Liver (tissue), 3 donors: Measurements from ENCODE around the gene SIK3.

Experiments used
- GABPA ChIP-seq, 2 donors: IDR thresholded peaks in 1 of 2; conservative IDR thresholded peaks in 1 of 2; 2 replicates each; pipeline ENCODE4 v1.6.1; 2016; ENCODE audit warnings: antibody characterized with exemption in 2 of 2, mild to moderate bottlenecking in 1 of 2, moderate library complexity in 1 of 2
- HNF4A ChIP-seq, 2 donors: conservative IDR thresholded peaks; 2 replicates each; pipeline ENCODE4 v1.6.1; 2016; ENCODE audit warnings: antibody characterized with exemption in 2 of 2, mild to moderate bottlenecking in 2 of 2
- JUND ChIP-seq, 2 donors: IDR thresholded peaks; 2 replicates each; pipeline ENCODE4 v1.6.1; 2016; ENCODE audit warnings: antibody characterized with exemption in 2 of 2
- TAF1 ChIP-seq: conservative IDR thresholded peaks from 2 replicates; pipeline ENCODE4 v1.6.1; 2016; ENCODE audit warnings: antibody characterized with exemption, mild to moderate bottlenecking
- TF ChIP-seq, protein P1 (sequence below): fragments of 150-350 bp; IDR thresholded peaks from 2 replicates; pipeline ENCODE4 v1.5.1; 2017; ENCODE audit warnings: improper control_type of control experiment, low read depth, low read length; ENCODE audit not compliant: missing input control
- TF ChIP-seq, protein P2 (sequence below): IDR thresholded peaks from 2 replicates; pipeline ENCODE4 v1.6.1; 2016; ENCODE audit warnings: antibody characterized with exemption
- TF ChIP-seq, protein P3 (sequence below): IDR thresholded peaks from 2 replicates; pipeline ENCODE4 v1.6.1; 2016; ENCODE audit warnings: antibody characterized with exemption
- TF ChIP-seq, protein P4 (sequence below): IDR thresholded peaks from 2 replicates; pipeline ENCODE4 v1.6.1; 2016; ENCODE audit warnings: antibody characterized with exemption, mild to moderate bottlenecking
- donor health status: healthy.
- donor health status: healthy.

DNA sequence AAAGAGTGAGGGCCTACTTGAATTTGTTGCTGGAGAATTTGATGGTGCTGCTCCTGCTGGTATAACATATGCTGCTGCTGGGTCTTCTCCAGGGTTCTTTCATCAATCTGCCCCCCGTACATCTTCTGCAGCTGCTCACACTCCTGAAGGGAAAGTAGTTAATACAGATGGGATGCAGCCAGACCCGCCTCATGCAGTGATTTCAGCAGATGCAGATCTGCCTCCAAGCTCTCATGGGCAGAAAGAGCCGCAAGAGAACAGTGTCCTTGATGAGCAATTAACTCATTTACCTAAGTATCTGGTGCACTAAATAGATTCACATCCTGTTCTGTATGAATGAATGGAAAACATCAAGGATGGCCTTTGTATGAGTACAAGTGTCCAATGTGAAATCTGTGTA is 236.0 kb downstream of the SIK3 start:
- TF ChIP-seq, protein P1, sequence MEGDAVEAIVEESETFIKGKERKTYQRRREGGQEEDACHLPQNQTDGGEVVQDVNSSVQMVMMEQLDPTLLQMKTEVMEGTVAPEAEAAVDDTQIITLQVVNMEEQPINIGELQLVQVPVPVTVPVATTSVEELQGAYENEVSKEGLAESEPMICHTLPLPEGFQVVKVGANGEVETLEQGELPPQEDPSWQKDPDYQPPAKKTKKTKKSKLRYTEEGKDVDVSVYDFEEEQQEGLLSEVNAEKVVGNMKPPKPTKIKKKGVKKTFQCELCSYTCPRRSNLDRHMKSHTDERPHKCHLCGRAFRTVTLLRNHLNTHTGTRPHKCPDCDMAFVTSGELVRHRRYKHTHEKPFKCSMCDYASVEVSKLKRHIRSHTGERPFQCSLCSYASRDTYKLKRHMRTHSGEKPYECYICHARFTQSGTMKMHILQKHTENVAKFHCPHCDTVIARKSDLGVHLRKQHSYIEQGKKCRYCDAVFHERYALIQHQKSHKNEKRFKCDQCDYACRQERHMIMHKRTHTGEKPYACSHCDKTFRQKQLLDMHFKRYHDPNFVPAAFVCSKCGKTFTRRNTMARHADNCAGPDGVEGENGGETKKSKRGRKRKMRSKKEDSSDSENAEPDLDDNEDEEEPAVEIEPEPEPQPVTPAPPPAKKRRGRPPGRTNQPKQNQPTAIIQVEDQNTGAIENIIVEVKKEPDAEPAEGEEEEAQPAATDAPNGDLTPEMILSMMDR = no peak
- TF ChIP-seq, protein P2, sequence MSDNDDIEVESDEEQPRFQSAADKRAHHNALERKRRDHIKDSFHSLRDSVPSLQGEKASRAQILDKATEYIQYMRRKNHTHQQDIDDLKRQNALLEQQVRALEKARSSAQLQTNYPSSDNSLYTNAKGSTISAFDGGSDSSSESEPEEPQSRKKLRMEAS = no peak
- TF ChIP-seq, protein P3, sequence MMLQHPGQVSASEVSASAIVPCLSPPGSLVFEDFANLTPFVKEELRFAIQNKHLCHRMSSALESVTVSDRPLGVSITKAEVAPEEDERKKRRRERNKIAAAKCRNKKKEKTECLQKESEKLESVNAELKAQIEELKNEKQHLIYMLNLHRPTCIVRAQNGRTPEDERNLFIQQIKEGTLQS = no peak
- TF ChIP-seq, protein P4, sequence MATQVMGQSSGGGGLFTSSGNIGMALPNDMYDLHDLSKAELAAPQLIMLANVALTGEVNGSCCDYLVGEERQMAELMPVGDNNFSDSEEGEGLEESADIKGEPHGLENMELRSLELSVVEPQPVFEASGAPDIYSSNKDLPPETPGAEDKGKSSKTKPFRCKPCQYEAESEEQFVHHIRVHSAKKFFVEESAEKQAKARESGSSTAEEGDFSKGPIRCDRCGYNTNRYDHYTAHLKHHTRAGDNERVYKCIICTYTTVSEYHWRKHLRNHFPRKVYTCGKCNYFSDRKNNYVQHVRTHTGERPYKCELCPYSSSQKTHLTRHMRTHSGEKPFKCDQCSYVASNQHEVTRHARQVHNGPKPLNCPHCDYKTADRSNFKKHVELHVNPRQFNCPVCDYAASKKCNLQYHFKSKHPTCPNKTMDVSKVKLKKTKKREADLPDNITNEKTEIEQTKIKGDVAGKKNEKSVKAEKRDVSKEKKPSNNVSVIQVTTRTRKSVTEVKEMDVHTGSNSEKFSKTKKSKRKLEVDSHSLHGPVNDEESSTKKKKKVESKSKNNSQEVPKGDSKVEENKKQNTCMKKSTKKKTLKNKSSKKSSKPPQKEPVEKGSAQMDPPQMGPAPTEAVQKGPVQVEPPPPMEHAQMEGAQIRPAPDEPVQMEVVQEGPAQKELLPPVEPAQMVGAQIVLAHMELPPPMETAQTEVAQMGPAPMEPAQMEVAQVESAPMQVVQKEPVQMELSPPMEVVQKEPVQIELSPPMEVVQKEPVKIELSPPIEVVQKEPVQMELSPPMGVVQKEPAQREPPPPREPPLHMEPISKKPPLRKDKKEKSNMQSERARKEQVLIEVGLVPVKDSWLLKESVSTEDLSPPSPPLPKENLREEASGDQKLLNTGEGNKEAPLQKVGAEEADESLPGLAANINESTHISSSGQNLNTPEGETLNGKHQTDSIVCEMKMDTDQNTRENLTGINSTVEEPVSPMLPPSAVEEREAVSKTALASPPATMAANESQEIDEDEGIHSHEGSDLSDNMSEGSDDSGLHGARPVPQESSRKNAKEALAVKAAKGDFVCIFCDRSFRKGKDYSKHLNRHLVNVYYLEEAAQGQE = no peak
- TF ChIP-seq HNF4A (conservative IDR thresholded peaks at IDR 0.05) (no peak), GABPA (IDR thresholded peaks at IDR 0.05 in 1 of 2, conservative IDR thresholded peaks at IDR 0.05 in 1 of 2) (no peak), JUND (IDR thresholded peaks at IDR 0.05) (no peak), TAF1 (no peak)
